ENCODE data around the gene TTYH2.
A peak's percentile ranks its signal among the peaks of the same experiment; 100 is the strongest.

Gene TTYH2

DNA sequence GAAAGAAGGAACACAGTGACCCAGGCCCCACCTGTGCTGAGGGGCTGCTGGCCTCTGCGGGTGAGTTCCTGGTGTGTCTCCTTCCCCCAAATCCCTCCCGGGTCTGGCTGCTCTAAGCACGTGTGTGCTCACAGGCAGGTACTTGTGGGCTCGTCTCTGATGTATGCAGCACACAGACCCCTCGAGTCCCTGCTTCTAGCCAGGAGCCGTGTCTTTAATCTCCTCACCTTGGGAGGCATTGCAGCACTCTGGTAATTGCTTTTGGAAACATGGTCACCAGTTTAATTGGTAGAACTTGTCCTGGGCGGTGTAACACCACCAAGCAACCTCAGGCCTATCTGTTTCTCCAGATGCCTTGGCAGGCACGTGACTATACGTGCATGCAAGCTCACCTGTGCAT is 18.7 kb upstream of the TTYH2 start:
- no peaks in the 10 kb centered on the region for H3K79me2 ChIP-seq (ENCODE audit: control insufficient read depth, insufficient read depth, low read length, unreplicated experiment)
- peaks cover 57% of the 10 kb centered on the region for H3K27me3 ChIP-seq (ENCODE audit: insufficient read depth, low read length)
- H3K4me1 ChIP-seq (ENCODE audit: control insufficient read depth, insufficient read depth, low read length, unreplicated experiment): no peaks in the 10 kb centered on the region
- H3K4me3 ChIP-seq (ENCODE audit: low read depth, low read length): no peak overlapping the region
- H3K36me3 ChIP-seq (ENCODE audit: insufficient read depth, low read length): no peaks in the 10 kb centered on the region
- no peak overlapping the region for H3K27ac ChIP-seq (ENCODE audit: low read depth, low read length)
- no peak overlapping the region for H2AFZ ChIP-seq (ENCODE audit: low read length, unreplicated experiment)

DNA sequence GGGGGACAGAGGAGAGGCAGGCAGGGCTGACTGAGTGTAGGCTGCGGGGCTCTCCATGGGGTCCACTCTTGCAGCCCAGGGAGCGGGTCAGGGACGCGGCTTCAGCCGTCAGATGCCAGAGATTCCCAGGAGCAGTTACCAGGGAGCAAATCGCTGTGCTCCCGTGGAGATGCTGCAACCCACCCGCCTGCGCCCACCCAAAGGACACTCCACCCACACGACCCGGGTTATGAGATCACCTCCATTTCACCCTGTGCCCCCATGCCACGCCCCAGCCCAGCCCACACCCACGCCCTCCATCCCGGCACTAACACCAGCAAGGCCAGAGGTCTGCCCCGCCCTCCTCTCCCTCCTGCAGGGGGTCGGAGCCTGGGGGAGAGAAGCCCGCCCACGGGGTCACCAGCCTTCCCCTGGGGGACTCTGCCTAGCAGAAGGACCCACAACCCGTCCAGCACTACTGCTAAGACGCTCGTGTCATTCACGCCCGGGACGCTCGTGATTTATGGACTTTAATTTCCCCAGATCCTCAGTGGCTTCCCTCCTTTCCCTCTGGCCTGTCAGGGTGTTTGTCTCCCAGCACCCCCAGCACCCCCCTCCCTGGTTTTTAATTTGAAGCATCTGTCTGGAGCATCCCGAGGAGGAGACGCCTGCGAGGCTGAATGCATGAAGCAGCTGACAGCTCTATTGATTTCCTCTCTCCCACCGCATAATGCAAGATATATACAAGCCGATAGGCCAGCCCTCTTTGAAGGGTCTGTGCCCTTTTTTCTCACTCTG is 16.6 kb upstream of the TTYH2 start:
- H3K4me3 ChIP-seq (ENCODE audit: low read depth, low read length): no peak overlapping the region
- H3K27me3 ChIP-seq (ENCODE audit: insufficient read depth, low read length): peaks cover 76% of the 10 kb centered on the region

DNA sequence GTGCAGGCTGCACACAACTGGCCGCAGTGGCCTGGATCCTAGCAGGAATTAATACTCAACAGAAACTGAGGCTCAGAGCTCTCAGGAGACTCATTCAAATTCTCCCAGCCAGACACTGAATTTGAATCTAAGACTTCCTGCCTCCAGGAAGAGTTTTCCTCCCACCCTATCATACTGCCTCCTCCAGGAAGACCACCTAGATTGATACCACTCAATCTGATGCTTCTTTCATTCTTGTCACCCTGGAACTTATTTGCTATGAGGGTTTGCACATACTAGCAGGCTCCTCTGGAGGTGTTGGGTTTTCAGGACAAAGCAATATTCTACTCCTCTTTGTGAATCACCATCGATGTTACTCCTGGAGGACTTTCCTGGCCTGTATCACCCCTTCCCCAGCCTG is 15.6 kb upstream of the TTYH2 start:
- no peak overlapping the region for H3K4me3 ChIP-seq (ENCODE audit: low read depth, low read length)
- peaks cover 87% of the 10 kb centered on the region for H3K27me3 ChIP-seq (ENCODE audit: insufficient read depth, low read length)

More for the DNA sequence above, 16.6 kb upstream of the TTYH2 start:
- Histone ChIP-seq H3K79me2 (ENCODE audit: control insufficient read depth, insufficient read depth, low read length, unreplicated experiment) (no peaks in the 10 kb centered on the region), H3K36me3 (ENCODE audit: insufficient read depth, low read length) (no peaks in the 10 kb centered on the region), H2AFZ (ENCODE audit: low read length, unreplicated experiment) (no peak overlapping the region), H3K4me1 (ENCODE audit: control insufficient read depth, insufficient read depth, low read length, unreplicated experiment) (no peaks in the 10 kb centered on the region), H3K27ac (ENCODE audit: low read depth, low read length) (no peak overlapping the region)

DNA sequence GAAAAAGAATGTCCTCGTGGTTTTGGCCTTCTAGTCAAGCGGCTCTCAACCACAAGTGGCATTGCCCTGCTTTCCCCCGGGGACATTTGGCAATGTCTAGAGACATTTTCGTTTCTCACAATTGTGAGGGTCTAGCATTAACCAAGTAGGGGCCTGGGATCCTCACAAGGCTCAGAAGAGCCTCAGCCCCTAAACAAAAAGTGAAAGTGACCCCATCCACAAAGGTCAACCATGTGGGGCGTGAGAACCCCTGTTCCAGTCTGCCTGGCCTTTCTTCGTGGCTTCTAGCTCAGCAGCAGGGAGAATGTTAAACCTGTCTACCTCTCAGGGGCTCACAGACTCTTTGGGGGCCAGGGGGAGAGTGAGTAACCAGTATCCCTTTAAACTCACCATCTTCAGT is 14.7 kb upstream of the TTYH2 start:
- Histone ChIP-seq H3K79me2 (ENCODE audit: control insufficient read depth, insufficient read depth, low read length, unreplicated experiment) (peaks cover 2% of the 10 kb centered on the region), H2AFZ (ENCODE audit: low read length, unreplicated experiment) (no peak overlapping the region), H3K27ac (ENCODE audit: low read depth, low read length) (no peak overlapping the region)

More for the DNA sequence above, 15.6 kb upstream of the TTYH2 start:
- Histone ChIP-seq H2AFZ (ENCODE audit: low read length, unreplicated experiment) (no peak overlapping the region), H3K4me1 (ENCODE audit: control insufficient read depth, insufficient read depth, low read length, unreplicated experiment) (no peaks in the 10 kb centered on the region), H3K79me2 (ENCODE audit: control insufficient read depth, insufficient read depth, low read length, unreplicated experiment) (no peaks in the 10 kb centered on the region), H3K36me3 (ENCODE audit: insufficient read depth, low read length) (no peaks in the 10 kb centered on the region), H3K27ac (ENCODE audit: low read depth, low read length) (no peak overlapping the region)

DNA sequence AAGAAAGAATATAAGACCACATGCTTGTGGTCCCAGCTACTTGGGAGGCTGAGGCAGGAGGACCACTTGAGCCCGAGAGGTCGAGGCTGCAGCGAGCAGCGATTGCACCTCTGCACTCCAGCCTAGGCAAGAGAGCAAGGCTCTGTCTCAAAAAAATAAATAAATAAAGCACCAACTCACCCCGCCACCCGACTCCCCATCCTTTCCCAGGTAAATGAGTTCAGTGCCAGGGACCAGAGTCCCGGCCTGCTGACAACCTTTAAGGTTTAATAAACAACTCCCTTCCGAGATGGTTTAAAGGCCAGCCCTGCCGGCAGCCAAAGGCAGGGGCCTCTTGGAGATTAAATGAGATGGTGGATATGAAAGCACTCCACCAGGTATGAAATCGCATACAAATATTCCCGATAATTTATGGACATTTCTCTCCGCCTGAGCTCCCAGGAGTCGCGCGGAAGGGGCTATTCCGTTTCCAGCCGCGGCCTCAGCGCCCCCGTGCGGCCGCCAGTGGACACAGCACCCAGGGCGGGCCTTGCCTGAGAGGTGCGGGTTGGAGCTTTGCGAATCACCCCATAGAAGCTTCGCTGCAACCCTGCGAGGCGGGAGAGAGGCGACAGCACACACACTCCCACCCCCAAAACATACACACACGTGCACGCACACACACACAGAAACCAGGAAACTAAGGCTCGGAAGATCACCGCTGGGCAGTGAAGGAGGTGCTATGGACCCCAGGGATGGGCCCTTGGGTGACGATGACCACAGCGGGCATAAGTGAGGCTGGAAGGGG is 13.9 kb upstream of the TTYH2 start:
- Histone ChIP-seq H3K4me3 (ENCODE audit: low read depth, low read length) (no peak overlapping the region), H3K4me1 (ENCODE audit: control insufficient read depth, insufficient read depth, low read length, unreplicated experiment) (no peaks in the 10 kb centered on the region), H3K27ac (ENCODE audit: low read depth, low read length) (no peak overlapping the region), H2AFZ (ENCODE audit: low read length, unreplicated experiment) (no peak overlapping the region), H3K36me3 (ENCODE audit: insufficient read depth, low read length) (peaks cover 8% of the 10 kb centered on the region), H3K27me3 (ENCODE audit: insufficient read depth, low read length) (peaks cover 83% of the 10 kb centered on the region), H3K79me2 (ENCODE audit: control insufficient read depth, insufficient read depth, low read length, unreplicated experiment) (peaks cover 10% of the 10 kb centered on the region)

More for the DNA sequence above, 14.7 kb upstream of the TTYH2 start:
- no peak overlapping the region for H3K4me3 ChIP-seq (ENCODE audit: low read depth, low read length)
- H3K27me3 ChIP-seq (ENCODE audit: insufficient read depth, low read length): peaks cover 88% of the 10 kb centered on the region
- H3K36me3 ChIP-seq (ENCODE audit: insufficient read depth, low read length): peaks cover under 1% of the 10 kb centered on the region; the same call in 1 of the 2 replicates
- no peaks in the 10 kb centered on the region for H3K4me1 ChIP-seq (ENCODE audit: control insufficient read depth, insufficient read depth, low read length, unreplicated experiment)

DNA sequence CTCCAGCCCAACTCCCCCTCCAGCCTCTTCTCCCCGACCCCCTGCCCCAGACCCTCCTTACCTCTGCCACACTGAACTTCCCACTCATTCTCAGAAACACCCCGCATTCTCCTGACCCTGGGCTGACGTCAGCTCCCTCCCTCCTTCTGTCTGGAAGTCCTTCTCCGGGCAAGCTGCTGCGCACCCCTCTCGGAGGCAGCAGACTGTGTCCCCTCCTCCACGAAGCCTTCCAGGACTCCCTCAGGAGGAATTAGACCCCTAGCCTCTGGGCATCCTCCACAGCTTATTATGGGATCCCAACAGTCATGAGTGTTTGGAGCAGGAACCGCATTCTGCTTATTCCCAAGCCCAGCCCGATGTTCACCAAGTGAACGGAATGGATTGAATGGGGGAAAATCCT is 13.3 kb upstream of the TTYH2 start:
- no peak overlapping the region for H3K27ac ChIP-seq (ENCODE audit: low read depth, low read length)
- peaks cover 77% of the 10 kb centered on the region for H3K27me3 ChIP-seq (ENCODE audit: insufficient read depth, low read length)
- no peak overlapping the region for H3K4me3 ChIP-seq (ENCODE audit: low read depth, low read length)
- peaks cover 16% of the 10 kb centered on the region for H3K79me2 ChIP-seq (ENCODE audit: control insufficient read depth, insufficient read depth, low read length, unreplicated experiment)
- peaks cover 5% of the 10 kb centered on the region for H3K4me1 ChIP-seq (ENCODE audit: control insufficient read depth, insufficient read depth, low read length, unreplicated experiment)
- no peak overlapping the region for H2AFZ ChIP-seq (ENCODE audit: low read length, unreplicated experiment)
- peaks cover 12% of the 10 kb centered on the region for H3K36me3 ChIP-seq (ENCODE audit: insufficient read depth, low read length)

DNA sequence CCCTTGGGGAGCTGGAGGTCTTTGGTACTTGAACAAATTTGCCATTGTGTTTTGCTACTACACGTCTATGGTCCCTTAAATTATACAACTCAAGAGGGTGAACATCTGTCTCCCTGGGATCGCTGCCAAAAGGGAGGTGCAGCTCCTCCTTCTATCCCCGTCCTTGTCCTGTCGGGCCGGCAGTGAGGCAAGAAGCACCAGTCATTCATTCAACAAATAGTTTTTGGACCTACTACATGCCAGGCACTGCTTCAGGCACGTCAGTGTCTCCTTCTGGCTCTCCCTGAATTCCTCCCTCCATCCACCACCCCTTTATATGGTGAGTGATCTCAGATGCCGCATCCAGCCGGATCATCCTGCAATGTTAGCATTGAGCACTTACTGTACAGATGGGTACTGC is 12.1 kb upstream of the TTYH2 start:
- Histone ChIP-seq H3K36me3 (ENCODE audit: insufficient read depth, low read length) (peaks cover 22% of the 10 kb centered on the region), H3K27ac (ENCODE audit: low read depth, low read length) (no peak overlapping the region), H3K4me3 (ENCODE audit: low read depth, low read length) (no peak overlapping the region), H3K79me2 (ENCODE audit: control insufficient read depth, insufficient read depth, low read length, unreplicated experiment) (peaks cover 28% of the 10 kb centered on the region), H3K4me1 (ENCODE audit: control insufficient read depth, insufficient read depth, low read length, unreplicated experiment) (peaks cover 16% of the 10 kb centered on the region), H3K27me3 (ENCODE audit: insufficient read depth, low read length) (peaks cover 66% of the 10 kb centered on the region), H2AFZ (ENCODE audit: low read length, unreplicated experiment) (no peak overlapping the region)

DNA sequence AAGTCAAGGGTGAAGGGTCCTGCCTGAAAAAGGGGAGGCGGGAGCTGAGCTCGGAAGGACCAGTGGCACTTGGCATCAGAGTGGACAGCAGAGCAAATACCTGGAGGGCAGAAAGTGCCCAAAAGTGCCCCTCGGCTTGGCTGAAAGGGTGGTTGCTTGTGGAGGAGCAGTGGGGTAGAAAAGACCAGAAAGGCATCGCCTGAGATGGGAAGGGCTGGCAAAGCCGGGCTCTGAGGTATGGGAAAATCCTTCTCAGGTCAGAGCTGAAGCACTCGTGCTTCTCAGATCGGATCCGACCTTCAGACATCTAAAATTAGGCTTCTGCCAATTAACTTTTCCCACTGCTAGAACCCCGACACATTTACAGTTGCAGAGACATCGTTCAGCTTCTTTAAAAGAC is 11.4 kb upstream of the TTYH2 start:
- Histone ChIP-seq H3K27ac (ENCODE audit: low read depth, low read length) (no peak overlapping the region), H3K79me2 (ENCODE audit: control insufficient read depth, insufficient read depth, low read length, unreplicated experiment) (peaks cover 33% of the 10 kb centered on the region), H3K4me3 (ENCODE audit: low read depth, low read length) (no peak overlapping the region), H3K4me1 (ENCODE audit: control insufficient read depth, insufficient read depth, low read length, unreplicated experiment) (peaks cover 22% of the 10 kb centered on the region), H3K27me3 (ENCODE audit: insufficient read depth, low read length) (peaks cover 59% of the 10 kb centered on the region), H2AFZ (ENCODE audit: low read length, unreplicated experiment) (no peak overlapping the region), H3K36me3 (ENCODE audit: insufficient read depth, low read length) (peaks cover 24% of the 10 kb centered on the region)

DNA sequence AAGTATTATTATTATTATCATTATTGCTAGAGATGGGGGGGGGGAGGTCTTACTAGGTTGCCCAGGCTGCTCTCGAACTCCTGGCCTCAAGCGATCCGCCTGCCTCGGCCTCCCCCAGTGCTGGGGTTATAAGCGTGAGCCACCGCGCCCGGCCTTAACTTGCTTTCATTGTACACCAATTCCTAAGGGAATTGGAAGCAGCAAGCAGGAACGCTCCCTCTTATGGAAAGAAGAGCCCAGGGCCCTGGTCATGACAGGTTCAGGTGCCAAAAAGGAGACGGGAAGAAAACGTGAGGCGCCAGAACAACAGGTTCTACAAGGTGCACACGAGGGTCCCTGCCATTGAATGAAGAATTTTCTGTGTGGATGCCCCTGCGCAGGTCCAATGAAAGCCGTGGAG is 10.4 kb upstream of the TTYH2 start:
- no peak overlapping the region for H2AFZ ChIP-seq (ENCODE audit: low read length, unreplicated experiment)

DNA sequence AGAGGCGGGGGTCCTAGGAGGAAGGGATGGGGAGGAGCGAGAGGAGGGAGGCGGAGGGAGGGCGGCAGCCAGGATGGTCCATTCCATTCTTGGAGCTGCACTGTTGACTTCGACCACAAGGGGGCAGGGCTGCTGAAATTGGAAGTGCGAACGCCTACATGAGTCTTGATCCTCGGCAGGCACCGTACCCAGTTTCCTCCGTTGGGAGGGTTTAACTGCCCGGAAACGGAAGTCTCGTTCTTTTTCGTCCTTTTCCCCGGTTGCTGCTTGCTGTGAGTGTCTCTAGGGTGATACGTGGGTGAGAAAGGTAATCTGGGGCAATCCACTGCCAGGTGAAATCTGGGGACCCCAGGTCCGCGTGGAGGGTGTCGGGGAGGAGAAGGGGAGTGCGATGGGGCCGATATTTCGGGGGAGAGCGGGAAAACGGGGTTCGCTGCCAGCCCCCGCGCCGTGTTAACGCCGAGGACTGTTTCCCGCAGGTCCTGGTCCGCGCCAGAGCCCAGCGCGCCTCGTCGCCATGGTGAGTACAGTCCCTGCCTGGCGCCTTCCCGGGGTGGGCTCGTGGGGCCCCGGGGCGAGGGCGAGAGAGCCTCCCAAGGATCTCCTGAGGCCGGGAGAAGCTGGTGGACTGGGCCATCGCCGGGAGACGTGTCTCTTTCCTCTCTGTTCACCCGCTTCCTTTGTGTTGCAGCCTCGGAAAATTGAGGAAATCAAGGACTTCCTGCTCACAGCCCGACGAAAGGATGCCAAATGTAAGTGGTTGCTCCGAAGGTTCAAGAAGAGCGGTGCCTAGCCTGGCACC is 9.7 kb upstream of the TTYH2 start, which contains the start of gene RPL38:
Gene RPL38 (plus strand): TSS at position 240 of the 802 bp plus-strand sequence. CDS start 278 bp downstream, at position 518.
- Histone ChIP-seq H3K27ac (ENCODE audit: low read depth, low read length) (peak within 1 kb of the TSS; percentile 78), H2AFZ (ENCODE audit: low read length, unreplicated experiment) (peak within 1 kb of the TSS; percentile 77), H3K27me3 (ENCODE audit: insufficient read depth, low read length) (peaks cover 42% of the 10 kb centered on the region), H3K4me3 (ENCODE audit: low read depth, low read length) (peak within 1 kb of the TSS; percentile 100), H3K4me1 (ENCODE audit: control insufficient read depth, insufficient read depth, low read length, unreplicated experiment) (peaks cover 34% of the 10 kb centered on the region), H3K79me2 (ENCODE audit: control insufficient read depth, insufficient read depth, low read length, unreplicated experiment) (peaks cover 46% of the 10 kb centered on the region), H3K36me3 (ENCODE audit: insufficient read depth, low read length) (peaks cover 32% of the 10 kb centered on the region)

More for the DNA sequence above, 10.4 kb upstream of the TTYH2 start:
- H3K36me3 ChIP-seq (ENCODE audit: insufficient read depth, low read length): peaks cover 31% of the 10 kb centered on the region
- peak overlapping the region; percentile 100 for H3K4me3 ChIP-seq (ENCODE audit: low read depth, low read length)
- peaks cover 41% of the 10 kb centered on the region for H3K79me2 ChIP-seq (ENCODE audit: control insufficient read depth, insufficient read depth, low read length, unreplicated experiment)
- H3K4me1 ChIP-seq (ENCODE audit: control insufficient read depth, insufficient read depth, low read length, unreplicated experiment): peaks cover 29% of the 10 kb centered on the region
- peaks cover 49% of the 10 kb centered on the region for H3K27me3 ChIP-seq (ENCODE audit: insufficient read depth, low read length)
- H3K27ac ChIP-seq (ENCODE audit: low read depth, low read length): no peak overlapping the region
